CD14-positive monocyte (primary cell): Measurements from ENCODE around the gene B3GNT4. TPM values are rescaled to one million over a fixed set of nuclear protein-coding genes. Genes with fewer than 3 reads are reported as not detected.

ENCODE experiments used
- DNase-seq, 3 donors: peaks; one replicate each; pipeline ENCODE4 v3.0.0-alpha.2; 2011 to 2022
- H2AFZ ChIP-seq: 2 replicates; pipeline ENCODE4 v1.6.0; 2012; ENCODE audit warnings: mild to moderate bottlenecking, low read depth, low read length, inconsistent platforms; ENCODE audit not compliant: insufficient read depth, poor library complexity, severe bottlenecking
- H3K27ac ChIP-seq, 2 donors: 1 replicate in 1 of 2; 2 replicates in 1 of 2; pipeline ENCODE4 v1.5.1; 2012 to 2013; ENCODE audit warnings: low read length in 2 of 2, control low read depth in 1 of 2, inconsistent platforms in 1 of 2, low read depth in 1 of 2, mild to moderate bottlenecking in 1 of 2
- H3K27me3 ChIP-seq, 2 donors: one replicate each; pipeline versions ENCODE4 v1.6.0 to v1.6.1; 2011 to 2013; ENCODE audit warnings: low read length in 2 of 2; ENCODE audit not compliant: control insufficient read depth in 2 of 2, insufficient read depth in 2 of 2
- H3K36me3 ChIP-seq, 2 donors: replicated peaks in 1 of 2; 1 replicate in 1 of 2; 2 replicates in 1 of 2; pipeline versions ENCODE4 v1.5.1 to v1.6.1; 2012 to 2013; ENCODE audit warnings: low read length in 2 of 2, control low read depth in 1 of 2, inconsistent platforms in 1 of 2, mild to moderate bottlenecking in 1 of 2; ENCODE audit not compliant: insufficient read depth in 2 of 2, control insufficient read depth in 1 of 2
- H3K4me1 ChIP-seq, 2 donors: 1 replicate in 1 of 2; 2 replicates in 1 of 2; pipeline versions ENCODE4 v1.5.1 to v1.6.1; 2012 to 2013; ENCODE audit warnings: low read length in 2 of 2, control low read depth in 1 of 2, inconsistent platforms in 1 of 2, mild to moderate bottlenecking in 1 of 2, moderate library complexity in 1 of 2; ENCODE audit not compliant: insufficient read depth in 2 of 2, control insufficient read depth in 1 of 2
- H3K4me2 ChIP-seq: replicated peaks from 2 replicates; pipeline ENCODE3; 2012; ENCODE audit warnings: low read length, moderate library complexity, mild to moderate bottlenecking; ENCODE audit not compliant: poor library complexity, severe bottlenecking; ENCODE audit errors: extremely low read depth
- H3K4me3 ChIP-seq, 3 experiments: fragments of 200-600 bp in 1 of 3; sonication (generic) in 1 of 3; replicated peaks in 1 of 3; 1 replicate in 2 of 3; 2 replicates in 1 of 3; pipeline ENCODE4 v1.5.1; 2011 to 2013; ENCODE audit warnings: low read length in 3 of 3, mild to moderate bottlenecking in 3 of 3, control low read depth in 2 of 3, low read depth in 2 of 3, inconsistent platforms in 1 of 3, moderate library complexity in 1 of 3
- H3K79me2 ChIP-seq: 2 replicates; pipeline ENCODE4 v1.6.0; 2012; ENCODE audit warnings: mild to moderate bottlenecking, control low read depth, inconsistent platforms, low read length, moderate library complexity; ENCODE audit not compliant: insufficient read depth
- H3K9ac ChIP-seq: 2 replicates; pipeline ENCODE4 v1.6.0; 2017; ENCODE audit warnings: low read length, mild to moderate bottlenecking; ENCODE audit not compliant: insufficient read depth, poor library complexity, severe bottlenecking
- H3K9me3 ChIP-seq, 2 donors: replicated peaks in 1 of 2; 1 replicate in 1 of 2; 2 replicates in 1 of 2; pipeline versions ENCODE4 v1.5.1 to v1.6.1; 2012 to 2013; ENCODE audit warnings: low read length in 2 of 2, control low read depth in 1 of 2; ENCODE audit not compliant: control insufficient read depth in 1 of 2, insufficient read depth in 1 of 2
- H4K20me1 ChIP-seq: 2 replicates; pipeline ENCODE4 v1.6.0; 2012; ENCODE audit warnings: mild to moderate bottlenecking, low read length, control low read depth, moderate library complexity; ENCODE audit not compliant: insufficient read depth
- H3K27ac Mint-ChIP-seq, 7 donors: one replicate each; pipeline ENCODE4 v1.8.0; 2020; ENCODE audit warnings: mild to moderate bottlenecking in 7 of 7, mixed read lengths in 7 of 7, moderate library complexity in 6 of 7, inconsistent platforms in 2 of 7
- H3K27me3 Mint-ChIP-seq, 3 donors: one replicate each; pipeline ENCODE4 v1.8.0; 2021 to 2022; ENCODE audit warnings: low read depth in 3 of 3, mild to moderate bottlenecking in 3 of 3, mixed read lengths in 3 of 3, moderate library complexity in 3 of 3, inconsistent platforms in 1 of 3
- H3K36me3 Mint-ChIP-seq, 2 donors: one replicate each; pipeline ENCODE4 v1.8.0; 2020; ENCODE audit warnings: mixed read lengths in 2 of 2, inconsistent platforms in 1 of 2, mild to moderate bottlenecking in 1 of 2
- H3K4me1 Mint-ChIP-seq: one replicate; pipeline ENCODE4 v1.8.0; 2020; ENCODE audit warnings: mild to moderate bottlenecking, mixed read lengths
- H3K4me3 Mint-ChIP-seq, 2 donors: one replicate each; pipeline ENCODE4 v1.8.0; 2020; ENCODE audit warnings: mild to moderate bottlenecking in 2 of 2, mixed read lengths in 2 of 2, moderate library complexity in 1 of 2
- H3K9me3 Mint-ChIP-seq, 7 donors: one replicate each; pipeline ENCODE4 v1.8.0; 2020 to 2022; ENCODE audit warnings: mixed read lengths in 7 of 7, mild to moderate bottlenecking in 6 of 7, moderate library complexity in 6 of 7, inconsistent platforms in 2 of 7
- WGBS: methylation state at CpG from one replicate; pipeline ENCODE4 v1.1.5; 2013; ENCODE audit warnings: missing lambda C conversion rate; ENCODE audit not compliant: insufficient coverage; 5-methylcytosine and 5-hydroxymethylcytosine counted together
- intact Hi-C, 2 donors: fragments of 100-400 bp; cut with micrococcal nuclease; formaldehyde crosslinking; loops; one replicate each; pipeline versions ENCODE4 v1.15.0 to v1.15.1; 2023
- polyA minus RNA-seq: library from RNA; depleted of rRNA, polyadenylated mRNA; stranded (reverse); fragments of >200 nt; gene quantifications from 2 replicates; pipeline ENCODE4 v1.2.3, GENCODE V29; 2012
- polyA plus RNA-seq, 3 donors: library from polyadenylated mRNA; depleted of rRNA in 1 of 3; unstranded in 2 of 3; stranded (reverse) in 1 of 3; fragments of 300-500 nt in 2 of 3; fragments of >200 nt in 1 of 3; fragmentation: Illumina TruSeq in 2 of 3; gene quantifications; 1 replicate in 2 of 3; 2 replicates in 1 of 3; pipeline ENCODE4 v1.2.3, GENCODE V29; 2012 to 2021
- total RNA-seq, 12 experiments: library from RNA in 1 of 12; stranded (reverse) in 1 of 12; fragments of 120-200 nt in 1 of 12; gene quantifications; one replicate each; pipeline ENCODE4 v1.2.4 and lab custom pipeline; 2013 to 2026; ENCODE audit warnings: mixed read lengths in 6 of 12, inconsistent platforms in 1 of 12
- TF ChIP-seq, protein P1 (sequence below): fragments of 200-600 bp; IDR thresholded peaks from one replicate; pipeline ENCODE4 v1.8.0; 2022; ENCODE audit warnings: antibody characterized with exemption, mild to moderate bottlenecking

Gene B3GNT4
- not detected for total RNA-seq (2013)
- polyA plus RNA-seq (not detected), polyA minus RNA-seq (not detected in 2 replicates), total RNA-seq (lab: John Stamatoyannopoulos, UW) (0 to 1.2 (median 0.39) reads per million in 11 experiments)

GRCh38 chr12:122203301-122204166 lies at the start of gene B3GNT4:
Gene B3GNT4, plus strand, starts transcription at chr12:122203709. Its CDS starts 910 bp downstream, at chr12:122204619.
- H3K4me1 Mint-ChIP-seq = peaks cover 18% of the 10 kb centered on the region
- WGBS = under 1% methylated on average over 90 of the region's 104 CpGs
- DNase-seq = no peak
- peaks cover 16 to 18% of the 10 kb centered on the region in 2 donors for H3K36me3 ChIP-seq
- peak within 1 kb of the TSS; percentile 80 for H3K4me2 ChIP-seq
- H3K27ac Mint-ChIP-seq = no peak within 1 kb of the TSS
- H3K4me3 ChIP-seq = peak within 1 kb of the TSS; percentile 9 to 71 (median 37)
- H3K79me2 ChIP-seq = no peaks in the 10 kb centered on the region
- peaks cover 23 to 48% of the 10 kb centered on the region in 2 donors for H3K27me3 ChIP-seq
- peaks cover 12 to 26% of the 10 kb centered on the region in 2 donors for H3K4me1 ChIP-seq
- peaks cover 0 to 18% (median 8%) of the 10 kb centered on the region in 7 donors for H3K9me3 Mint-ChIP-seq
- intact Hi-C loops = no loop called here
- peak within 1 kb of the TSS; percentile 70 for H2AFZ ChIP-seq
- H3K36me3 Mint-ChIP-seq = peaks cover 19 to 21% of the 10 kb centered on the region in 2 donors
- peaks cover 0 to 19% of the 10 kb centered on the region in 2 donors for H3K9me3 ChIP-seq
- peak within 1 kb of the TSS; percentile 40 for H3K9ac ChIP-seq
- peaks cover 12% of the 10 kb centered on the region for H4K20me1 ChIP-seq
- TF ChIP-seq, protein P1, sequence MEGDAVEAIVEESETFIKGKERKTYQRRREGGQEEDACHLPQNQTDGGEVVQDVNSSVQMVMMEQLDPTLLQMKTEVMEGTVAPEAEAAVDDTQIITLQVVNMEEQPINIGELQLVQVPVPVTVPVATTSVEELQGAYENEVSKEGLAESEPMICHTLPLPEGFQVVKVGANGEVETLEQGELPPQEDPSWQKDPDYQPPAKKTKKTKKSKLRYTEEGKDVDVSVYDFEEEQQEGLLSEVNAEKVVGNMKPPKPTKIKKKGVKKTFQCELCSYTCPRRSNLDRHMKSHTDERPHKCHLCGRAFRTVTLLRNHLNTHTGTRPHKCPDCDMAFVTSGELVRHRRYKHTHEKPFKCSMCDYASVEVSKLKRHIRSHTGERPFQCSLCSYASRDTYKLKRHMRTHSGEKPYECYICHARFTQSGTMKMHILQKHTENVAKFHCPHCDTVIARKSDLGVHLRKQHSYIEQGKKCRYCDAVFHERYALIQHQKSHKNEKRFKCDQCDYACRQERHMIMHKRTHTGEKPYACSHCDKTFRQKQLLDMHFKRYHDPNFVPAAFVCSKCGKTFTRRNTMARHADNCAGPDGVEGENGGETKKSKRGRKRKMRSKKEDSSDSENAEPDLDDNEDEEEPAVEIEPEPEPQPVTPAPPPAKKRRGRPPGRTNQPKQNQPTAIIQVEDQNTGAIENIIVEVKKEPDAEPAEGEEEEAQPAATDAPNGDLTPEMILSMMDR = no peak
- H3K27me3 Mint-ChIP-seq = peaks cover 48 to 67% (median 50%) of the 10 kb centered on the region in 3 donors
- H3K27ac ChIP-seq = no peak within 1 kb of the TSS
- H3K4me3 Mint-ChIP-seq = peak within 1 kb of the TSS; percentile 77 to 95

DNA sequence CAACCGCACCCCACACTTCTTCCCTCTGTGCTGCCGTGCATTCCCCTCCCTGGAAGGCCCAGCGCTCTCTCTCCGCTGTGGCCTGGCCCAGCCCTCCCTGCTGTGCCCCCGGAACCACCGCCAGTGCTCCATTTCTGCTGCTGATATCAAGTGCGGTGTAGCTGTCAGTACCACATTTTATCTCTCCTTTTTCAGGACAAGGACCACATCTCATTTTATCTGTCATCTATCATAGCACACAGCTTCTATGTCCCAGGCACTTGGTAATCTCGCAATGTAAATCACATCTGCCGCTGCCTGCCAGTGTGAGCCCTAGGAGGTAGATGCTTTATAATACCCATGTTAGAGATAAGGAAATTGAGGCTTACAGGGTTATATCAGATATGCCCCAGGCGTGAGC lies 47.8 kb upstream of the B3GNT4 start:
- DNase-seq = no peak
- no peaks in the 10 kb centered on the region for H3K4me1 ChIP-seq
- no peak overlapping the region for H3K9ac ChIP-seq
- Mint-ChIP-seq H3K9me3 (peaks cover 0 to 3% (median 0%) of the 10 kb centered on the region in 7 donors), H3K4me3 (no peak overlapping the region), H3K27ac (no peak overlapping the region), H3K27me3 (peaks cover 0 to 9% (median 8%) of the 10 kb centered on the region in 3 donors), H3K36me3 (no peaks in the 10 kb centered on the region), H3K4me1 (peaks cover 2% of the 10 kb centered on the region)
- no peaks in the 10 kb centered on the region for H4K20me1 ChIP-seq
- TF ChIP-seq, protein P1 = no peak
- H3K9me3 ChIP-seq = no peaks in the 10 kb centered on the region
- no peak overlapping the region for H3K4me2 ChIP-seq
- WGBS = 96% methylated on average over 7 of the region's 10 CpGs
- H3K36me3 ChIP-seq = no peaks in the 10 kb centered on the region
- H3K79me2 ChIP-seq = no peaks in the 10 kb centered on the region
- no peak overlapping the region for H3K27ac ChIP-seq
- H2AFZ ChIP-seq = no peak overlapping the region
- intact Hi-C loops = no loop called here
- no peak overlapping the region for H3K4me3 ChIP-seq
- no peaks in the 10 kb centered on the region for H3K27me3 ChIP-seq
